Esophagus muscularis mucosa (tissue), 3 donors: ENCODE results near the gene SLC16A1.

ENCODE experiments used
- POLR2A ChIP-seq: fragments of 450-650 bp; IDR thresholded peaks from one replicate; pipeline ENCODE4 v1.6.1; 2017; ENCODE audit warnings: antibody characterized with exemption, moderate library complexity, mild to moderate bottlenecking, low read depth
- POLR2AphosphoS5 ChIP-seq, 2 donors: sonication (generic); formaldehyde crosslinking; IDR thresholded peaks; one replicate each; pipeline ENCODE4 v1.6.1; 2017; ENCODE audit warnings: antibody characterized with exemption in 2 of 2
- TF ChIP-seq, protein P1 (sequence below), 3 experiments: fragments of 200-600 bp in 2 of 3; fragments of 450-650 bp in 1 of 3; sonication (generic) in 2 of 3; IDR thresholded peaks; one replicate each; pipeline ENCODE4 v1.5.1; 2017 to 2019; ENCODE audit warnings: antibody characterized with exemption in 3 of 3, mild to moderate bottlenecking in 2 of 3, moderate library complexity in 1 of 3

- TF ChIP-seq POLR2A (no peak), POLR2AphosphoS5 (IDR thresholded peaks at IDR 0.05) (no peak)
- TF ChIP-seq, protein P1, sequence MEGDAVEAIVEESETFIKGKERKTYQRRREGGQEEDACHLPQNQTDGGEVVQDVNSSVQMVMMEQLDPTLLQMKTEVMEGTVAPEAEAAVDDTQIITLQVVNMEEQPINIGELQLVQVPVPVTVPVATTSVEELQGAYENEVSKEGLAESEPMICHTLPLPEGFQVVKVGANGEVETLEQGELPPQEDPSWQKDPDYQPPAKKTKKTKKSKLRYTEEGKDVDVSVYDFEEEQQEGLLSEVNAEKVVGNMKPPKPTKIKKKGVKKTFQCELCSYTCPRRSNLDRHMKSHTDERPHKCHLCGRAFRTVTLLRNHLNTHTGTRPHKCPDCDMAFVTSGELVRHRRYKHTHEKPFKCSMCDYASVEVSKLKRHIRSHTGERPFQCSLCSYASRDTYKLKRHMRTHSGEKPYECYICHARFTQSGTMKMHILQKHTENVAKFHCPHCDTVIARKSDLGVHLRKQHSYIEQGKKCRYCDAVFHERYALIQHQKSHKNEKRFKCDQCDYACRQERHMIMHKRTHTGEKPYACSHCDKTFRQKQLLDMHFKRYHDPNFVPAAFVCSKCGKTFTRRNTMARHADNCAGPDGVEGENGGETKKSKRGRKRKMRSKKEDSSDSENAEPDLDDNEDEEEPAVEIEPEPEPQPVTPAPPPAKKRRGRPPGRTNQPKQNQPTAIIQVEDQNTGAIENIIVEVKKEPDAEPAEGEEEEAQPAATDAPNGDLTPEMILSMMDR (IDR thresholded peaks at IDR 0.05), result no peak
Measured at GRCh38 chr1:112894561-112895011, 61.4 kb downstream of the SLC16A1 start.
